Ectodermal cell (in vitro differentiated cells): ENCODE measurements around the gene IVNS1ABP.

Experiments
- H3K27ac ChIP-seq: 2 replicates; pipeline ENCODE4 v1.7.0; 2013; ENCODE audit warnings: mild to moderate bottlenecking, low read depth, low read length; ENCODE audit not compliant: insufficient read depth, poor library complexity, severe bottlenecking
- H3K27me3 ChIP-seq: 2 replicates; pipeline ENCODE4 v1.7.0; 2013; ENCODE audit warnings: mild to moderate bottlenecking, low read length; ENCODE audit not compliant: insufficient read depth, control insufficient read depth, poor library complexity, severe bottlenecking
- H3K36me3 ChIP-seq: one replicate; pipeline ENCODE4 v1.7.0; 2013; ENCODE audit warnings: low read length; ENCODE audit not compliant: control insufficient read depth, insufficient read depth
- H3K4me1 ChIP-seq: one replicate; pipeline ENCODE4 v1.7.0; 2013; ENCODE audit warnings: low read length; ENCODE audit not compliant: control insufficient read depth, insufficient read depth
- H3K4me3 ChIP-seq: 2 replicates; pipeline ENCODE4 v1.7.0; 2013; ENCODE audit warnings: low read depth, low read length, control low read depth; ENCODE audit not compliant: insufficient read depth
- H3K9me3 ChIP-seq: 2 replicates; pipeline ENCODE4 v1.7.0; 2013; ENCODE audit warnings: mild to moderate bottlenecking, low read length, moderate library complexity; ENCODE audit not compliant: control insufficient read depth
- WGBS, 2 experiments: methylation state at CpG; one replicate each; pipeline ENCODE4 v1.1.7; 2013; ENCODE audit warnings: missing lambda C conversion rate in 2 of 2; 5-methylcytosine and 5-hydroxymethylcytosine counted together

The IVNS1ABP gene

GRCh38 chr1:185297982-185298381 is 19.1 kb downstream of the IVNS1ABP start:
- no peaks in the 10 kb centered on the region for H3K27me3 ChIP-seq
- H3K4me1 ChIP-seq = no peaks in the 10 kb centered on the region
- 95 to 100% methylated on average over 2 of the region's 2 CpGs for WGBS, 2 experiments
- H3K9me3 ChIP-seq = no peaks in the 10 kb centered on the region
- H3K36me3 ChIP-seq = peaks cover 46% of the 10 kb centered on the region
- no peak overlapping the region for H3K27ac ChIP-seq
- H3K4me3 ChIP-seq = no peak overlapping the region

GRCh38 chr1:185295091-185295490 is 22.0 kb downstream of the IVNS1ABP start:
- Histone ChIP-seq H3K4me1 (no peaks in the 10 kb centered on the region), H3K4me3 (no peak overlapping the region), H3K36me3 (peaks cover 29% of the 10 kb centered on the region), H3K27ac (no peak overlapping the region), H3K27me3 (no peaks in the 10 kb centered on the region), H3K9me3 (no peaks in the 10 kb centered on the region)

GRCh38 chr1:185293967-185294542 is 23.0 kb downstream of the IVNS1ABP start:
- Histone ChIP-seq H3K9me3 (no peaks in the 10 kb centered on the region), H3K36me3 (peaks cover 21% of the 10 kb centered on the region), H3K27ac (no peak overlapping the region), H3K4me1 (no peaks in the 10 kb centered on the region), H3K27me3 (no peaks in the 10 kb centered on the region), H3K4me3 (no peak overlapping the region)
- WGBS, 2 experiments = 97 to 100% methylated on average over 1 of the region's 1 CpG

- 89 to 97% methylated on average over 4 of the region's 5 CpGs for WGBS, 2 experiments
- Histone ChIP-seq H3K36me3 (peaks cover 8% of the 10 kb centered on the region), H3K4me3 (no peak overlapping the region), H3K4me1 (no peaks in the 10 kb centered on the region), H3K27me3 (no peaks in the 10 kb centered on the region), H3K9me3 (no peaks in the 10 kb centered on the region), H3K27ac (no peak overlapping the region)
Observed at GRCh38 chr1:185292237-185292636, 24.8 kb downstream of the IVNS1ABP start.

- H3K36me3 ChIP-seq = peaks cover 2% of the 10 kb centered on the region
- WGBS, 2 experiments = 88 to 96% methylated on average over 1 of the region's 1 CpG
Observed at GRCh38 chr1:185291652-185292051, 25.4 kb downstream of the IVNS1ABP start.

GRCh38 chr1:185291159-185291558 is 25.9 kb downstream of the IVNS1ABP start:
- Histone ChIP-seq H3K27me3 (no peaks in the 10 kb centered on the region), H3K9me3 (no peaks in the 10 kb centered on the region), H3K4me3 (no peak overlapping the region), H3K4me1 (no peaks in the 10 kb centered on the region), H3K27ac (no peak overlapping the region), H3K36me3 (no peaks in the 10 kb centered on the region)
- WGBS, 2 experiments = 92 to 100% methylated on average over 1 of the region's 1 CpG

More at GRCh38 chr1:185291652-185292051, 25.4 kb downstream of the IVNS1ABP start:
- no peaks in the 10 kb centered on the region for H3K27me3 ChIP-seq
- no peak overlapping the region for H3K4me3 ChIP-seq
- no peaks in the 10 kb centered on the region for H3K9me3 ChIP-seq
- H3K27ac ChIP-seq = no peak overlapping the region
- H3K4me1 ChIP-seq = no peaks in the 10 kb centered on the region

GRCh38 chr1:185289880-185290279 is 27.2 kb downstream of the IVNS1ABP start:
- Histone ChIP-seq H3K27ac (no peak overlapping the region), H3K27me3 (no peaks in the 10 kb centered on the region), H3K4me3 (no peak overlapping the region), H3K9me3 (no peaks in the 10 kb centered on the region), H3K36me3 (no peaks in the 10 kb centered on the region), H3K4me1 (no peaks in the 10 kb centered on the region)

- H3K27me3 ChIP-seq = no peaks in the 10 kb centered on the region
- no peaks in the 10 kb centered on the region for H3K9me3 ChIP-seq
- no peaks in the 10 kb centered on the region for H3K36me3 ChIP-seq
- 89 to 94% methylated on average over 1 to 3 of the region's 3 CpGs for WGBS, 2 experiments
- no peak overlapping the region for H3K4me3 ChIP-seq
- H3K4me1 ChIP-seq = no peaks in the 10 kb centered on the region
- no peak overlapping the region for H3K27ac ChIP-seq
Observed at GRCh38 chr1:185288435-185288834, 28.6 kb downstream of the IVNS1ABP start.

- Histone ChIP-seq H3K36me3 (no peaks in the 10 kb centered on the region), H3K27me3 (no peaks in the 10 kb centered on the region), H3K4me1 (no peaks in the 10 kb centered on the region), H3K4me3 (no peak overlapping the region), H3K27ac (no peak overlapping the region), H3K9me3 (no peaks in the 10 kb centered on the region)
- 91 to 96% methylated on average over 2 of the region's 2 CpGs for WGBS, 2 experiments
Observed at GRCh38 chr1:185287451-185287850, 29.6 kb downstream of the IVNS1ABP start.

- H3K36me3 ChIP-seq = no peaks in the 10 kb centered on the region
- no peak overlapping the region for H3K4me3 ChIP-seq
- no peaks in the 10 kb centered on the region for H3K4me1 ChIP-seq
- WGBS, 2 experiments = 72 to 79% methylated on average over 2 of the region's 2 CpGs
- H3K27ac ChIP-seq = no peak overlapping the region
- H3K27me3 ChIP-seq = no peaks in the 10 kb centered on the region
- H3K9me3 ChIP-seq = no peaks in the 10 kb centered on the region
Observed at GRCh38 chr1:185284533-185285276, 32.3 kb downstream of the IVNS1ABP start.
